ENCODE results near the gene NT5C1B. TPM values are rescaled to one million over a fixed set of nuclear protein-coding genes. Genes with fewer than 3 reads are reported as not detected.

The NT5C1B gene
- total and polyA plus RNA-seq, 3 donors from 2014 or later = 18.0 to 74.9 (median 59.4) TPM

- peak; percentile 97 for DNase-seq
- H3K4me1 ChIP-seq = peaks cover 22% of the 10 kb centered on the region
- H3K9me3 ChIP-seq = no peaks in the 10 kb centered on the region
- no peaks in the 10 kb centered on the region for H3K36me3 ChIP-seq (ENCODE audit: low read depth, missing control alignments)
- H3K27ac ChIP-seq = peak within 1 kb of the TSS; percentile 96 to 97
- TF ChIP-seq CTCF (IDR thresholded peaks at IDR 0.05) (peak in 2 of 3 experiments; percentile 7 to 17), POLR2A (IDR thresholded peaks at IDR 0.05) (no peak)
- H3K27me3 ChIP-seq = no peaks in the 10 kb centered on the region
- peak within 1 kb of the TSS; percentile 89 to 96 for H3K4me3 ChIP-seq
- WGBS, 2 donors = 1 to 3% methylated on average over 7 to 51 of the region's 81 CpGs
- intact Hi-C loops (cut with DNase I; ENCODE audit: low total_unique reads) = no loop called here
These were observed 29.2 kb downstream of the NT5C1B start, which contains the start of gene RDH14 for GRCh38 chr2:18560031-18560796. Gene RDH14, minus strand, starts transcription at chr2:18560653. Its CDS starts 81 bp downstream, at chr2:18560572.

- no peaks in the 10 kb centered on the region for H3K36me3 ChIP-seq (ENCODE audit: low read depth, missing control alignments)
- no peaks in the 10 kb centered on the region for H3K27me3 ChIP-seq
- DNase-seq = peak; percentile 26
- TF ChIP-seq CTCF (IDR thresholded peaks at IDR 0.05) = no peak
- TF ChIP-seq POLR2A (IDR thresholded peaks at IDR 0.05) = no peak
- intact Hi-C loops (cut with DNase I; ENCODE audit: low total_unique reads) = no loop called here
- 0% methylated on average over 11 of the region's 11 CpGs for WGBS, 2 donors
- peaks cover 22% of the 10 kb centered on the region for H3K4me1 ChIP-seq
- no peaks in the 10 kb centered on the region for H3K9me3 ChIP-seq
- H3K4me3 ChIP-seq = peak overlapping the region; percentile 89 to 96
- H3K27ac ChIP-seq = peak overlapping the region; percentile 96 to 97
These were observed 29.8 kb downstream of the NT5C1B start for GRCh38 chr2:18559531-18560030.

- TF ChIP-seq POLR2A (IDR thresholded peaks at IDR 0.05) (no peak), CTCF (IDR thresholded peaks at IDR 0.05) (no peak)
- peaks cover 22% of the 10 kb centered on the region for H3K4me1 ChIP-seq
- H3K27ac ChIP-seq = no peak overlapping the region
- H3K9me3 ChIP-seq = no peaks in the 10 kb centered on the region
- WGBS, 2 donors = 50 to 67% methylated on average over 1 of the region's 1 CpG
- H3K27me3 ChIP-seq = no peaks in the 10 kb centered on the region
- H3K4me3 ChIP-seq = no peak overlapping the region
- H3K36me3 ChIP-seq (ENCODE audit: low read depth, missing control alignments) = no peaks in the 10 kb centered on the region
- intact Hi-C loops (cut with DNase I; ENCODE audit: low total_unique reads) = no loop called here
- no peak for DNase-seq
These were observed 30.9 kb downstream of the NT5C1B start for GRCh38 chr2:18558458-18558857.

- DNase-seq = no peak
- Histone ChIP-seq H3K9me3 (no peaks in the 10 kb centered on the region), H3K27ac (no peak overlapping the region), H3K36me3 (ENCODE audit: low read depth, missing control alignments) (no peaks in the 10 kb centered on the region), H3K4me3 (no peak overlapping the region), H3K4me1 (peaks cover 22% of the 10 kb centered on the region), H3K27me3 (no peaks in the 10 kb centered on the region)
- WGBS, 2 donors = 39 to 46% methylated on average over 2 of the region's 2 CpGs
- TF ChIP-seq CTCF (IDR thresholded peaks at IDR 0.05) (no peak), POLR2A (IDR thresholded peaks at IDR 0.05) (no peak)
- intact Hi-C loops (cut with DNase I; ENCODE audit: low total_unique reads) = no loop called here
These were observed 32.2 kb downstream of the NT5C1B start for GRCh38 chr2:18557121-18557520.

Measured in testis (tissue), 3 donors.